Endothelial cell (in vitro differentiated cells): ENCODE results near the gene KCNQ1. TPM values are rescaled to one million over a fixed set of nuclear protein-coding genes. Genes with fewer than 3 reads are reported as not detected.
A peak's percentile ranks its signal among the peaks of the same experiment; 100 is the strongest.

Experiments
- DNase-seq: peaks from one replicate; pipeline ENCODE4 v3.0.0; 2021; ENCODE audit warnings: low spot score
- H3K27ac Mint-ChIP-seq: one replicate; pipeline ENCODE4 v1.8.0; 2021; ENCODE audit warnings: mixed read lengths, inconsistent platforms; ENCODE audit not compliant: unreplicated experiment
- H3K27me3 Mint-ChIP-seq: one replicate; pipeline ENCODE4 v1.8.0; 2021; ENCODE audit warnings: mild to moderate bottlenecking, moderate library complexity, mixed read lengths, inconsistent platforms; ENCODE audit not compliant: unreplicated experiment
- H3K36me3 Mint-ChIP-seq: one replicate; pipeline ENCODE4 v1.8.0; 2021; ENCODE audit warnings: mild to moderate bottlenecking, low read depth, mixed read lengths, inconsistent platforms; ENCODE audit not compliant: unreplicated experiment
- H3K4me1 Mint-ChIP-seq: one replicate; pipeline ENCODE4 v1.8.0; 2021; ENCODE audit warnings: mild to moderate bottlenecking, mixed read lengths, inconsistent platforms; ENCODE audit not compliant: unreplicated experiment
- H3K4me3 Mint-ChIP-seq: one replicate; pipeline ENCODE4 v1.8.0; 2021; ENCODE audit warnings: mild to moderate bottlenecking, mixed read lengths, inconsistent platforms; ENCODE audit not compliant: unreplicated experiment
- H3K9me3 Mint-ChIP-seq: one replicate; pipeline ENCODE4 v1.8.0; 2021; ENCODE audit warnings: mixed read lengths, inconsistent platforms; ENCODE audit not compliant: unreplicated experiment
- total RNA-seq: library from RNA; stranded (reverse); fragmentation: NEBNext Ultra II Directional; extraction: Animal tissue kit (Norgen Biotek cat#: 25700); gene quantifications from one replicate; pipeline ENCODE4 v1.2.1, GENCODE V29; 2021; ENCODE audit not compliant: unreplicated experiment
- TF ChIP-seq, protein P1 (sequence below): fragments of 200-600 bp; sonication (generic); IDR thresholded peaks from one replicate; pipeline ENCODE4 v1.5.0; 2021; ENCODE audit warnings: antibody characterized with exemption; ENCODE audit not compliant: unreplicated experiment

Gene KCNQ1
- total RNA-seq, 1 donor from 2014 or later: 35.3 TPM

- TF ChIP-seq, protein P1, sequence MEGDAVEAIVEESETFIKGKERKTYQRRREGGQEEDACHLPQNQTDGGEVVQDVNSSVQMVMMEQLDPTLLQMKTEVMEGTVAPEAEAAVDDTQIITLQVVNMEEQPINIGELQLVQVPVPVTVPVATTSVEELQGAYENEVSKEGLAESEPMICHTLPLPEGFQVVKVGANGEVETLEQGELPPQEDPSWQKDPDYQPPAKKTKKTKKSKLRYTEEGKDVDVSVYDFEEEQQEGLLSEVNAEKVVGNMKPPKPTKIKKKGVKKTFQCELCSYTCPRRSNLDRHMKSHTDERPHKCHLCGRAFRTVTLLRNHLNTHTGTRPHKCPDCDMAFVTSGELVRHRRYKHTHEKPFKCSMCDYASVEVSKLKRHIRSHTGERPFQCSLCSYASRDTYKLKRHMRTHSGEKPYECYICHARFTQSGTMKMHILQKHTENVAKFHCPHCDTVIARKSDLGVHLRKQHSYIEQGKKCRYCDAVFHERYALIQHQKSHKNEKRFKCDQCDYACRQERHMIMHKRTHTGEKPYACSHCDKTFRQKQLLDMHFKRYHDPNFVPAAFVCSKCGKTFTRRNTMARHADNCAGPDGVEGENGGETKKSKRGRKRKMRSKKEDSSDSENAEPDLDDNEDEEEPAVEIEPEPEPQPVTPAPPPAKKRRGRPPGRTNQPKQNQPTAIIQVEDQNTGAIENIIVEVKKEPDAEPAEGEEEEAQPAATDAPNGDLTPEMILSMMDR: no peak
- Mint-ChIP-seq H3K36me3 (no peaks in the 10 kb centered on the region), H3K27ac (no peak overlapping the region), H3K4me3 (no peak overlapping the region), H3K27me3 (peaks cover 7% of the 10 kb centered on the region), H3K4me1 (peaks cover 9% of the 10 kb centered on the region), H3K9me3 (peaks cover 4% of the 10 kb centered on the region)
- DNase-seq: no peak
Observed at GRCh38 chr11:2869561-2870427, 425.0 kb downstream of the KCNQ1 start.

GRCh38 chr11:2870460-2870859 is 425.7 kb downstream of the KCNQ1 start:
- DNase-seq: no peak
- Mint-ChIP-seq H3K27me3 (peaks cover 7% of the 10 kb centered on the region), H3K4me3 (no peak overlapping the region), H3K27ac (no peak overlapping the region), H3K36me3 (no peaks in the 10 kb centered on the region), H3K9me3 (peaks cover 4% of the 10 kb centered on the region), H3K4me1 (peaks cover 9% of the 10 kb centered on the region)
- TF ChIP-seq, protein P1: peak; percentile 20

DNA sequence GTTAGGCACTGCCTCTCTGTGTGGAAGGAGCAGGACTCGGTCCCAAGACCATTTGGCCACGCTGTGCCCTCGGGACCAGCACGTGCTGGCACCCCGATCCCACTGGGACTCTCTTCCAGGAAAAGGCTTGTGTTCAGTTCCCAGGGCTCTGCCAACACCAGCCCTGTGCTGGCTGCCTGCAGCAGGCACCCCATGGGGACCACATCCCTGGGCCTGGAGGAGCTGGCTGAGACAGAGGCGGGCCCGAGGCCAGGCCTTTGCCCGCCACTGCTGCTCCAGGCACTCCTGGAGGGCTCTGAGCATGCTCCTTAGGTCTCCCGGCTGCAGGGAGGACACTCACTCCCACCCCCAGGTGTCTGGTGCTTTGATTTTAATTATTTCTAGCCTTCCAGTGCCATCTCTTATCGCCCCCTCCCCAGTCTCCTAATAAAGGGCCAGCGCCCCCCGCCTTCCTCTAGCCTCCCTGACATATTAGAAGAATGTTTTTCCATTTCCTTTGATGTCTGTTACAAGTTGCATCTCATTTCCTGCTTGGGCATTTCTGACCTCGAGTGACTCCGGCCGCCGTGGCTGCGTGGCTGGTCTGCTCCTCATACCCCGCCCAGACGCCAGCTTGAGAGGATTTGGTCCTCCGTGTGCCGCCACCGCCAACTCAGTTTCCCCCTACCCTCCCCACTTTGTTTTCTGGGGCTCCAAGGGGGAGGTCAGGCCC is 426.3 kb downstream of the KCNQ1 start:
- Mint-ChIP-seq H3K4me1 (peaks cover 9% of the 10 kb centered on the region), H3K9me3 (peaks cover 9% of the 10 kb centered on the region), H3K36me3 (no peaks in the 10 kb centered on the region), H3K4me3 (no peak overlapping the region), H3K27ac (no peak overlapping the region), H3K27me3 (peaks cover 7% of the 10 kb centered on the region)
- TF ChIP-seq, protein P1: no peak
- no peak for DNase-seq

DNA sequence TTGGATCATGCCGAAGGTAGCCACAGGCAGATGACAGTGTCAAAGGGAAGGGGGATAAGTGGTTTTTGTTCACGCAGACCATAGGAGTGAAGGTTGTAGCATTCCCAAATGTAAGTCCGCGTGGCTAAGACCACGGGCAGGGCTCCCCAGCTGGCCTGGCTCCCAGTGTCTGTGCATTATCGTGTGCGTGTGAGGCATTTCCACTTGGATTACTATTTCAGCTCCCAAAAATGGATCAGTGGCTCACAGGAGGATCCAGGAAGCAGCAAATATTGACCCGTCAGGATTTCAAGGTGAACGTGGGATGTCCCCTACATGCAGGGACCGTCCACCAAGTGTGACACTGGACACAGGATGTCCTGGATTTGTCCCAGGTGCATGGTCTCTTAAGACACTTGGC is 430.2 kb downstream of the KCNQ1 start:
- TF ChIP-seq, protein P1: no peak
- Mint-ChIP-seq H3K27me3 (peaks cover 7% of the 10 kb centered on the region), H3K27ac (no peak overlapping the region), H3K4me1 (peaks cover 4% of the 10 kb centered on the region), H3K36me3 (no peaks in the 10 kb centered on the region), H3K9me3 (peaks cover 9% of the 10 kb centered on the region), H3K4me3 (no peak overlapping the region)
- no peak for DNase-seq

DNA sequence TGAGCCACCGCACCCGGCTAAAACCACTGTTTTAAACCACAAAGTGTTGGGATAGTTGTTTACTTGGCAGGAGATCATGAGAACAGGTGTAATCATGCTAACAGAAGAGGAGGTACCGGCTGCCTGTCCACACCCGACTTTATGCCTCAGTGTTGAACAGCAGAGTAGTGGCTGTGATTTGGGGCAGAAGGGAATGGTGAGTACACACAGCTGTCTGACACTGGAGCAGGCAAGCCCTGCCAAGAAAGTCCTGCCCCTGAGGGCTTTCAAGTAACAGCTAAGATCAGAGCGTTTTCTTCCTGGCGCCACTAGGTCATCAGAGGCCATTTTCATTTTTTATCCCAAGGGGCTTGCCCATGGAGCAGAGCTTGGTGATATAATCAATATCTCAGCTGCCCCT is 432.7 kb downstream of the KCNQ1 start:
- no peak overlapping the region for H3K4me3 Mint-ChIP-seq
- no peak overlapping the region for H3K27ac Mint-ChIP-seq
- H3K4me1 Mint-ChIP-seq: no peaks in the 10 kb centered on the region
- TF ChIP-seq, protein P1: no peak
- no peak for DNase-seq
- peaks cover 9% of the 10 kb centered on the region for H3K9me3 Mint-ChIP-seq
- no peaks in the 10 kb centered on the region for H3K36me3 Mint-ChIP-seq
- peaks cover 6% of the 10 kb centered on the region for H3K27me3 Mint-ChIP-seq
